ENCODE measurements around the gene LBP.

- no peak for TF ChIP-seq POLR2AphosphoS5 (IDR thresholded peaks at IDR 0.05)
- no peak for TF ChIP-seq CTCF (IDR thresholded peaks at IDR 0.05)
- no peak for TF ChIP-seq POLR2A (IDR thresholded peaks at IDR 0.05)
Measured at GRCh38 chr20:38407321-38407720, 61.0 kb downstream of the LBP start.

Measured in sigmoid colon (tissue), 4 donors.